A549 (cell line): ENCODE results near the gene CKMT2. TPM values are rescaled to one million over a fixed set of nuclear protein-coding genes. Genes with fewer than 3 reads are reported as not detected.

Experiments used
- ATAC-seq, 2 experiments: fragments of 200-7000 bp in 1 of 2; fragments of >200 bp in 1 of 2; cut with Nextera tagmentation in 1 of 2; cut with Tn5 transposase in 1 of 2; 3 replicates each; pipeline versions ENCODE4 v1.8.0 to v1.9.1; 2018 to 2020; ENCODE audit warnings: mild to moderate bottlenecking in 1 of 2, moderate library complexity in 1 of 2
- CTCF ChIA-PET: fragments of 300-600 bp; sonication (Branson Sonifier 250); formaldehyde crosslinking; extraction: SDS; loops from one replicate; lab custom pipeline; 2021; ENCODE audit warnings: antibody characterized with exemption, inconsistent platforms; lab: Yijun Ruan, JAX
- POLR2A ChIA-PET: fragments of 350-600 bp; formaldehyde crosslinking; extraction: SDS; loops from one replicate; lab custom pipeline; 2021; ENCODE audit warnings: antibody characterized with exemption, inconsistent platforms; lab: Yijun Ruan, JAX
- DNase-seq, 2 experiments: peaks; one replicate each; pipeline versions ENCODE4 v3.0.0 to v3.0.0-alpha.2; 2011 to 2016; ENCODE audit warnings: low read depth in 1 of 2, low spot score in 1 of 2
- FAIRE-seq: peaks from 2 replicates; lab custom pipeline; 2011; peaks lifted over from hg19 to GRCh38; lab: Jason Lieb, UNC
- H3K27ac ChIP-seq, 2 experiments: fragments of >200 bp; sonication (Bioruptor Twin); formaldehyde crosslinking; 3 replicates each; pipeline ENCODE4 v1.5.1; 2016 to 2017
- H3K4me1 ChIP-seq: fragments of >200 bp; sonication (Bioruptor Twin); formaldehyde crosslinking; 3 replicates; pipeline ENCODE4 v1.6.1; 2016
- H3K4me2 ChIP-seq: fragments of >200 bp; sonication (Bioruptor Twin); formaldehyde crosslinking; 3 replicates; pipeline ENCODE4 v1.6.1; 2016
- H3K4me3 ChIP-seq: fragments of >200 bp; sonication (Bioruptor Twin); formaldehyde crosslinking; 3 replicates; pipeline ENCODE4 v1.5.1; 2016
- H3K9me3 ChIP-seq: fragments of >200 bp; sonication (Bioruptor Twin); formaldehyde crosslinking; 3 replicates; pipeline ENCODE4 v1.6.1; 2016
- CBX8 ChIP-seq: fragments of 200-600 bp; sonication (generic); IDR thresholded peaks from 2 replicates; pipeline ENCODE4 v1.6.1; 2016
- CHD4 ChIP-seq: fragments of 200-600 bp; sonication (generic); IDR thresholded peaks from 2 replicates; pipeline ENCODE4 v1.6.1; 2016; ENCODE audit warnings: antibody characterized with exemption, mild to moderate bottlenecking, borderline replicate concordance
- E2F6 ChIP-seq: IDR thresholded peaks from 2 replicates; pipeline ENCODE4 v1.6.1; 2012; ENCODE audit warnings: low read depth, borderline replicate concordance
- EHF ChIP-seq: fragments of 250-450 bp; sonication (Bioruptor Pico); IDR thresholded peaks from 2 replicates; pipeline ENCODE4 v1.5.0; 2020; ENCODE audit warnings: mild to moderate bottlenecking
- EHMT2 ChIP-seq: fragments of 200-600 bp; sonication (generic); IDR thresholded peaks from 2 replicates; pipeline ENCODE4 v1.6.1; 2016; ENCODE audit warnings: antibody characterized with exemption, low read depth, mild to moderate bottlenecking, moderate library complexity
- ELK1 ChIP-seq: fragments of 150-350 bp; IDR thresholded peaks from 2 replicates; pipeline ENCODE4 v1.6.1; 2014; ENCODE audit warnings: low read depth, mild to moderate bottlenecking, low read length
- EP300 ChIP-seq, 2 experiments: fragments of >200 bp; sonication (Bioruptor Twin); formaldehyde crosslinking; IDR thresholded peaks; 2 replicates in 1 of 2; 3 replicates in 1 of 2; pipeline ENCODE4 v1.6.1; 2016 to 2017
- FOSL2 ChIP-seq, 2 experiments: fragments of 450-650 bp in 1 of 2; fragments of >200 bp in 1 of 2; sonication (Bioruptor Twin) in 1 of 2; formaldehyde crosslinking; IDR thresholded peaks; 2 replicates each; pipeline versions ENCODE4 v1.5.0 to v1.6.1; 2016 to 2020; ENCODE audit warnings: mild to moderate bottlenecking in 1 of 2, moderate library complexity in 1 of 2
- HMGXB4 ChIP-seq: fragments of 250-450 bp; sonication (Bioruptor Pico); IDR thresholded peaks from 2 replicates; pipeline ENCODE4 v1.5.0; 2021; ENCODE audit warnings: mild to moderate bottlenecking, moderate library complexity, borderline replicate concordance
- HOXA7 ChIP-seq: fragments of 250-450 bp; sonication (Bioruptor Pico); IDR thresholded peaks from 2 replicates; pipeline ENCODE4 v1.5.0; 2020; ENCODE audit warnings: mild to moderate bottlenecking, moderate library complexity
- JUNB ChIP-seq: fragments of >200 bp; sonication (Bioruptor Twin); formaldehyde crosslinking; IDR thresholded peaks from 2 replicates; pipeline ENCODE4 v1.6.1; 2016
- KDM1A ChIP-seq: fragments of 200-600 bp; sonication (generic); IDR thresholded peaks from 2 replicates; pipeline ENCODE4 v1.6.1; 2016; ENCODE audit warnings: low read depth, mild to moderate bottlenecking
- MYC ChIP-seq: IDR thresholded peaks from 2 replicates; pipeline ENCODE4 v1.6.1; 2012; ENCODE audit warnings: mild to moderate bottlenecking, inconsistent platforms, low read length, improper control_type of control experiment, borderline replicate concordance
- PBX3 ChIP-seq: IDR thresholded peaks from 2 replicates; pipeline ENCODE4 v1.6.1; 2012
- REST ChIP-seq: fragments of 200-600 bp; sonication (generic); IDR thresholded peaks from 2 replicates; pipeline ENCODE4 v1.6.1; 2016; ENCODE audit warnings: antibody characterized with exemption, mild to moderate bottlenecking, moderate library complexity
- USF2 ChIP-seq: fragments of 450-650 bp; IDR thresholded peaks from 2 replicates; pipeline ENCODE4 v1.6.1; 2014; ENCODE audit warnings: antibody characterized with exemption
- ZFP36 ChIP-seq: fragments of 450-650 bp; IDR thresholded peaks from 2 replicates; pipeline ENCODE4 v1.6.1; 2014; ENCODE audit warnings: borderline replicate concordance; ENCODE audit not compliant: partially characterized antibody
- WGBS: methylation state at CpG from one replicate; pipeline ENCODE4 v1.1.6; 2017; ENCODE audit errors: missing lambda C conversion rate; 5-methylcytosine and 5-hydroxymethylcytosine counted together
- polyA plus RNA-seq, 4 experiments: library from polyadenylated mRNA; depleted of rRNA in 3 of 4; stranded (reverse); fragments of >200 nt; fragmentation: RNase III in 1 of 4; extraction: RNeasy Plus Mini Kit Qiagen cat#74134 plus additional on column Dnase treatment in 1 of 4; gene quantifications; 2 replicates in 3 of 4; 3 replicates in 1 of 4; pipeline ENCODE4 v1.2.3, GENCODE V29; 2011 to 2017

CKMT2 gene
- polyA plus RNA-seq, 2 of the 4 experiments (the other 2 are of a cell fraction) = not detected

- no peak for FAIRE-seq
- TF ChIP-seq ELK1 = no peak
- no peak for TF ChIP-seq E2F6
- TF ChIP-seq REST = no peak
- no peak for TF ChIP-seq MYC
- no peak for TF ChIP-seq EP300 (IDR thresholded peaks at IDR 0.05)
- TF ChIP-seq ZFP36 = no peak
- TF ChIP-seq CBX8 = no peak
- no peak for TF ChIP-seq KDM1A
- no peak for TF ChIP-seq HOXA7 (CRISPR knock-in tag)
- no peak for TF ChIP-seq CHD4
- no peak for TF ChIP-seq USF2
- TF ChIP-seq EHF (CRISPR knock-in tag) = no peak
- TF ChIP-seq PBX3 = no peak
- no peak for TF ChIP-seq EHMT2
- TF ChIP-seq HMGXB4 (CRISPR knock-in tag) = no peak
- TF ChIP-seq, all 56 proteins: peak for 0
- POLR2A ChIA-PET = no interaction called here
- Histone ChIP-seq H3K27ac (no peak overlapping the region), H3K4me3 (no peak overlapping the region), H3K9me3 (peaks cover 6% of the 10 kb centered on the region; the same call in 2 of the 3 replicates), H3K4me2 (no peak overlapping the region), H3K4me1 (peaks cover 21% of the 10 kb centered on the region)
- DNase-seq (no peak), ATAC-seq (no peak)
- CTCF ChIA-PET = no interaction called here
These were observed 32.0 kb downstream of the CKMT2 start for GRCh38 chr5:81265101-81265500.

GRCh38 chr5:81268521-81269196, 35.5 kb downstream of the CKMT2 start:
- Histone ChIP-seq H3K4me2 (peak overlapping the region; percentile 42), H3K27ac (peak overlapping the region; percentile 58 to 77), H3K9me3 (no peaks in the 10 kb centered on the region), H3K4me1 (peaks cover 25% of the 10 kb centered on the region), H3K4me3 (no peak overlapping the region)
- CTCF ChIA-PET = interaction anchor here (0.6 kb wide), 1 partner anchor 1866 kb away, joined by 3 read pairs; no protein-coding TSS in a partner anchor
- FAIRE-seq (no peak), ATAC-seq (peak; percentile 86 to 94), DNase-seq (peak; percentile 33 to 42)
- TF ChIP-seq HMGXB4 (CRISPR knock-in tag) (no peak), JUNB (peak; percentile 44), FOSL2 (IDR thresholded peaks at IDR 0.05) (0 out of 2 replicates have a peak, but pooled peaks have one; percentile 41), FOSL2 (CRISPR knock-in tag; IDR thresholded peaks at IDR 0.05) (peak; percentile 57)
- TF ChIP-seq, all 56 proteins: peak for 2
- POLR2A ChIA-PET = no interaction called here
- 51% methylated on average over 3 of the region's 3 CpGs for WGBS
